Activated CD8-positive, alpha-beta memory T cell treated with anti-CD3 and anti-CD28 coated beads for 36 hours (primary cell): ENCODE results near the gene MYOZ1. TPM values are rescaled to one million over a fixed set of nuclear protein-coding genes. Genes with fewer than 3 reads are reported as not detected.
"Not testable (repeated sequence)": the region's sequence is repeated elsewhere in the genome, so short reads cannot be mapped to it uniquely, and the experiment has no call there.

ENCODE experiments used
- CTCF ChIA-PET: fragments of 350-600 bp; sonication (Branson Sonifier 250); formaldehyde crosslinking; loops from one replicate; lab custom pipeline; 2021; ENCODE audit warnings: antibody characterized with exemption; lab: Charles Lee
- POLR2A ChIA-PET: fragments of 350-600 bp; sonication (Branson Sonifier 250); formaldehyde crosslinking; loops from one replicate; lab custom pipeline; 2021; ENCODE audit warnings: antibody characterized with exemption; lab: Charles Lee
- total RNA-seq, 2 experiments: library from RNA; stranded (reverse); gene quantifications; one replicate each; pipeline ENCODE4 v1.2.3, GENCODE V29; 2021

The MYOZ1 gene
- total RNA-seq, 2 experiments from 2014 or later = not detected

DNA sequence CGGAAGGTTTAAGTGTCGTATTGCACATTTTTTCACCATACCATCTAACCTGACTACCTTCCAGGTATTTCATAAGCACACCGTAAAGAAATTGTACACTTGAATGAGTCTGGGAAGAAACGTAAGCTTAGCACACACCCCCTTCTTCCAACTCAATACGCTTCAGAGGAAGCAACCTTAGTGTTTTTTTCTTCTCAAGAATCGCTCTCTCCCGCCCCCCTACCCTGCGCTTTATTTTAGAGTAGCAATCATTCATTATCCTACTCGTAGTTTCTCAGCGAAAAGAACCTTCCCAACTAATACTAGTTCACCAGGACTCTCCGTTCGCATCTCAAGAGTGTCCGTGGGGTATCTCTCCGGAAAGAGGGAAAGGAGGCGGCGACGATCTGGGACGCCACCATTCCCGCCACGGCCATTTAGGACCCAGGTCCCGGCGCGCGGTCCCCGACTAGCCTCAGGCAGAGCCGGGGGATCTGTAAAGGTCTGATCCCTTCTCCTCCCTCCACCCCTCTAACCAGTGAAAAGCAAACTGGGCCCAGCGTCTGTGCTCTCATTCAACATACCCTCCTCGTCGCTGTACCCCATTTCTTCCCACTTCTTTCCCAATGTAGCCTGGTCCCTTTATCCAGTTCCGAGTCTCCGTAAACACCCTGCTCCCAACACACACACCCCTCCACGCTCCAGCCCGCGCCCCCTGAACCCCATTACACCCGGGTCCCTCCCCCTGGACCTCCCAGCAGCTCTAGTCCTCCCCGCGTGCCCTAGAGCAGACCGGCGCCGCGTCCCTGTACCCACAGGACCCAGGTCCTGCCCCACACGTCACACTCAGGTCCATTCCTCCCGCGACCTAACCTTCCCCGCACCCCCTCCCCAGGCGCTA lies 16.0 kb downstream of the MYOZ1 start:
- ChIA-PET POLR2A (interaction anchor here (0.5 to 1.4 kb wide), 3 partner anchors 130 to 555 kb away, joined by 5 to 9 read pairs (median 7); partner anchors contain the start of gene PPP3CB), CTCF (interaction anchor here (1.3 to 2.8 kb wide), 2 partner anchors 19 to 96 kb away, joined by 3 to 9 read pairs; no protein-coding TSS in a partner anchor)

- ChIA-PET POLR2A (no interaction called here), CTCF (interaction anchor here (0.6 kb wide), 1 partner anchor 947 kb away, joined by 5 read pairs; no protein-coding TSS in a partner anchor)
Observed at GRCh38 chr10:73623056-73623455, 18.2 kb downstream of the MYOZ1 start.

DNA sequence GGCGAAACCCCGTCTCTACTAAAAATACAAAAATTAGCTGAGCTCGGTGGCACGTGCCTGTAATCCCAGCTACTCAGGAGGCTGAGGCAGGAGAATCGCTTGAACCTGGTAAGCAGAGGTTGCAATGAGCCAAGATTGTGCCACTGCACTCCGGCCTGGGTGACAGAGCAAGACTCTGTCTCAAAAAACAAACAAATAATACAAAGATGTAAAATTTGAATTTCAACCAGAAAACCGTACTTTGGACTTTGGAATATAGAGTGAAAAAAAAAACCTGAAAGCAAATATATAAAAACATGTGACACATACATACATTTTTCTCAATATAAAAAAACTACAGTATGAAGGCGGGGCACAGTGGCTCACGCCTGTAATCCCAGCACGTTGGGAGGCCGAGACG lies 20.3 kb downstream of the MYOZ1 start:
- POLR2A ChIA-PET = not testable (repeated sequence)
- CTCF ChIA-PET = interaction anchor here (0.7 kb wide), 1 partner anchor 491 kb away, joined by 3 read pairs; no protein-coding TSS in a partner anchor

DNA sequence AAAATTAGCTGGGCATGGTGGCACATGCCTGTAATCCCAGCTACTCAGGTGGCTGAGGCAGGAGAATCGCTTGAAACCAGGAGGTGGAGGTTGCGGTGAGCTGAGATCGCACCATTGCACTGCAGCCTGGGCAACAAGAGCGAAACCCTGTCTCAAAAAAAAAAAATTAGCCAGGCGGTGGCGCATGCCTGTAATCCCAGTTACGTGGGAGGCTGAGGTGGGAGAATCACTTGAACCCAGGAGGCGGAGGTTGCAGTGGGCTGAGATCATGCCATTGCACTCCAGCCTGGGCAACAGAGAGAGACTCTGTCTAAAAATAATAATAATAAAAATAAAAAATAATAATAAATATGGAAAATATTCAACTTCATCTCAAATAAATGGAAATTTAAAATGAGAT lies 24.1 kb downstream of the MYOZ1 start:
- CTCF ChIA-PET, POLR2A ChIA-PET: not testable (repeated sequence)

GRCh38 chr10:73614720-73615119 lies 26.6 kb downstream of the MYOZ1 start:
- ChIA-PET POLR2A (no interaction called here), CTCF (no interaction called here)

GRCh38 chr10:73609116-73609515 lies 32.2 kb downstream of the MYOZ1 start:
- CTCF ChIA-PET = interaction anchor here (1.1 kb wide), 1 partner anchor 35 kb away, joined by 3 read pairs; no protein-coding TSS in a partner anchor

GRCh38 chr10:73601486-73601921 lies 39.8 kb downstream of the MYOZ1 start:
- POLR2A ChIA-PET = no interaction called here

More at GRCh38 chr10:73609116-73609515, 32.2 kb downstream of the MYOZ1 start:
- POLR2A ChIA-PET = no interaction called here

GRCh38 chr10:73597346-73597745 lies 43.9 kb downstream of the MYOZ1 start:
- CTCF ChIA-PET = no interaction called here
- POLR2A ChIA-PET = no interaction called here

More at GRCh38 chr10:73601486-73601921, 39.8 kb downstream of the MYOZ1 start:
- CTCF ChIA-PET = no interaction called here

- ChIA-PET POLR2A (no interaction called here), CTCF (no interaction called here)
Observed at GRCh38 chr10:73593812-73594211, 47.5 kb downstream of the MYOZ1 start.

DNA sequence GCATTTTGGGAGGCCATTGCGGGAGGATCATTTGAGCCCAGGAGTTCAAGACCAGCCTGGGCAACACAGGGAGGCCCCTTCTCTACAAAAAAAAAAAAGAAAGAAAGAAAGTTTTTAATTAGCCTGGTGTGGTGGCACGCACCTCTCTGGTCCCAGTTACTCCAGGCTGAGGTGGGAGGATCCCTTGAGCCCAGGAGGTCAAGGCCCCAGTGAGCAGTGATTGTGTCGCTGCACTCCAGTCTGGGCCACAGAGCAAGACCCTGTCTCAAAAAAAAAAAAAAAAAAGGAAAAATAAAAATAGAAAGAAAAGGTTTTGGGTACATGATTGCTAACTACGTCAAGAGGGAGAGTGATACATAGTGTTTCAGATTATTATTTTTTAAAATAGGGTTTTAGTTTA lies 48.2 kb downstream of the MYOZ1 start:
- POLR2A ChIA-PET = no interaction called here
- CTCF ChIA-PET = no interaction called here

- ChIA-PET POLR2A (no interaction called here), CTCF (interaction anchor here (0.7 kb wide), 1 partner anchor 25 kb away, joined by 5 read pairs; no protein-coding TSS in a partner anchor)
Observed at GRCh38 chr10:73591935-73592699, 49.2 kb downstream of the MYOZ1 start.

DNA sequence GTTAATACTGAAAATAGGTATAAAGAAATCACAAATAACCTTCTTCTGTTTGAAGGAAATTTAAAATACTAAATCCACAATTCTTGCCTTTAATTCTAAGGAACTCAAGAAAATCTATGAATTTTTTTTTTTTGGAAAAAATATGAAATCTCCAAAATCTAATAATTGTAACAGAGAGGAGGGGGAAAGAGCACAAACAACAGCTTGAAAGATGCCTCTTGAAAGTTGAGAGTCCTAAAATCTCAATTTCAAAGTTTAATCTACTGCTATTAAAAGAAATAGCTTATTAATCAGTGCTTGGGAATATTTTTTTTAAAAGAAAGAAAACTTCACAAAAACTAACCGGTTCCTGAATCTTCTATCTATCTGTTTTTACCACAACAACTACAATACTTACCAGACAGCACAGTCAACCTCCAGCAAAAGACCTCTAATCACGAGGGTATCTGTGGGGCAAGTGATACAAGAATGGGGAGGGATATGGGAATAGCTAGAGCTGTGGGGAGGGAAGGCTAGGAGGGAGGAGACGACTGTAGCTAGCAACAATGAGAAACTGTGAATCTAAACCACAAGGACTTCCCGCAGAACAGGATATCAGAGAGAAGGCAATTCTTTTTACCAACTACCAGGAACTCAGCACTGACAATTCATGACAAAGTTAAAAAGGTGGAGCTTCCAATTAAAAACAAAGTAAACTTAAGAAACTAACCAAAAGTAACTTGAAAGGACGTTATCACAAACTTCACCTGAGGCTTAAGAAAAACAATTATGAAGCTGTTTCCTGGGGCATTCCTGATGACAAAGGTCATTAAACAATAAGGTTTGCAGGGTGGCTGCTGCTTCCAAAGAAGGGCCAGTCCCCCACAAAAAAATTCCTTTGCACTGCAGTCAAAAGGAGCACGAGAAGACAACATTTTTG lies 50.1 kb downstream of the MYOZ1 start, which contains the start of gene USP54:
TSS of gene USP54 (minus strand) at position 462 of the 919 bp plus-strand sequence. CDS start 15,684 bp downstream, outside the sequence.
- POLR2A ChIA-PET = no interaction called here

DNA sequence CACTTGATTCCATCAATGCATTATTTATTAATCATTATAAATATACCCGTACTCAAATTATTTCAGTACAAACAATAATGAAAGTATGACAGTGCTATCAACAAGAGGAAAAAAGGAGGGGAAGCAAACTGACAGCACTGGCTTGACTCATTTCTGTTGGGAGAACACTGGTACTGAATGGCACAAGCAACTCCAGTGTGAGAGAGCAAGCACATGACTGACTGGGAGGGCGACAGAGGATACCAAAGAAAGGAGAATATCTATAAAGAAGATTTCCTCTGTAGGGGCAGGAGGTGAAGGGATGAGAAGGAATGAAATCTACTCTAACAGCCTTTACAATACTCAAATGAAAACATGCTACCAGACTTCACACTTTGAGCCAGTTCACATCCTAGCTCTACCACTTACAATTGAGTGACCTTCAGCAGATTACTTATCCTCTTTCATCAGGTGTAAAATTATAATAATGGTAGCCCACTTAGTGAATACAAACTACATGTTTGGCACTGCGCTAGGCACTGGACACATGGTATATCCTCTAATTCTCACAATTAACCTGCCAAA lies 51.6 kb downstream of the MYOZ1 start:
- CTCF ChIA-PET = interaction anchor here (1.9 kb wide), 1 partner anchor 11 kb away, joined by 4 read pairs; no protein-coding TSS in a partner anchor
- POLR2A ChIA-PET = no interaction called here

More for the DNA sequence above, 50.1 kb downstream of the MYOZ1 start, which contains the start of gene USP54:
- CTCF ChIA-PET = interaction anchor here (1.2 to 1.9 kb wide), 2 partner anchors 9 to 62 kb away, joined by 4 read pairs; no protein-coding TSS in a partner anchor

GRCh38 chr10:73588656-73589055 lies 52.6 kb downstream of the MYOZ1 start:
- ChIA-PET CTCF (no interaction called here), POLR2A (no interaction called here)

- ChIA-PET POLR2A (no interaction called here), CTCF (no interaction called here)
Observed at GRCh38 chr10:73586583-73586984, 54.7 kb downstream of the MYOZ1 start.

GRCh38 chr10:73585327-73585726 lies 55.9 kb downstream of the MYOZ1 start:
- ChIA-PET CTCF (no interaction called here), POLR2A (no interaction called here)

DNA sequence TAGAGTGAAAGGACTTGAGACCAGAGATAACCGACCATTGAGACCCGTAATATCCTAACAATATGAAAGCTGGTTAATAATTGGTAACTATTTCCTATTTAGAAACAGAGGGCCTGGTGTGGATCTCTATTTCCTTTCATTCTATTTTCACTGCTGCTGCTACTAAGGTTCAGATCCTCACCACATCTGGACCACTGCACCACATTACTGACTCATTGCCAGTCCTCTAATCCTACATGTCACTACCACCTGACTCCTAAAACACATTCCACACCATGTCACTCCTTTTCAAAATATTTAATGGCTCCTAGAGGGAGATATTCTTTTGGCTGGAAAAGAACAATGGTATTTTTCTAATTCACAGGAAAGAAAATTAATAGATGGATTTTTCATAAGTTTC lies 56.5 kb downstream of the MYOZ1 start:
- ChIA-PET CTCF (no interaction called here), POLR2A (no interaction called here)

DNA sequence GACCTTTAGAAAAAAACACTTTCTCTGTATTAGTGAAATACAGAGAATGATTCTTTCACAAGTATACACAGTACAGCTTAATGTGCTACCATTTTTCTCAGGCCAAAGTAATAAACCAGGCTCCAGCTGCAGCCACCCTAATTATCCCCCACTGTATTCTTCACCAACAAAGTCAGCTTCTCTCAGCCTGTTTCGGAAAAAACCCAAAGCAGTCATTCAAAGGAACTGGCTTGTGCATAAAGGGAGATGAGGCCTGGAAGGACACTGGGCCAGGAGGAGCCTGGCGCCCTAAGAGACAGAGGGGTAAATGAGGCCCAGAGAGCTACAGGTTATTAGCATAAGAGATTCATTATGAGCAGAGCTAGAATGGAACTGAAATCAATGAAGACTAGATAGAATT lies 59.4 kb downstream of the MYOZ1 start:
- CTCF ChIA-PET = interaction anchor here (0.6 to 0.8 kb wide), 2 partner anchors 13 to 52 kb away, joined by 3 to 4 read pairs; no protein-coding TSS in a partner anchor
- POLR2A ChIA-PET = no interaction called here
